Left ventricle myocardium superior (tissue), 1 donor: Measurements from ENCODE around the gene ATG4A. TPM values are rescaled to one million over a fixed set of nuclear protein-coding genes. Genes with fewer than 3 reads are reported as not detected.

Experiments used
- ATAC-seq: fragments of 200-7000 bp; cut with Tn5 transposase; one replicate; pipeline ENCODE4 v1.9.1; 2020; ENCODE audit warnings: mild to moderate bottlenecking, moderate library complexity
- DNase-seq: peaks from one replicate; pipeline ENCODE4 v3.0.0-alpha.2; 2020
- intact Hi-C: fragments of 100-400 bp; cut with micrococcal nuclease; formaldehyde crosslinking; loops from one replicate; pipeline ENCODE4 v1.11.0; 2022
- long read RNA-seq: library from polyadenylated mRNA; unstranded; transcript quantifications from one replicate; pipeline ENCODE4 v2.0.0, GENCODE V29; 2021
- total RNA-seq: library from RNA; stranded (reverse); fragmentation: NEBNext Ultra II Directional; extraction: Animal tissue kit (Norgen Biotek cat#: 25700); gene quantifications from one replicate; pipeline ENCODE4 v1.2.1, GENCODE V29; 2021
- donor health status: DM: no; HTN: yes; CAD: no; lungs with severe emphysema.

ATG4A gene
- 21.0 TPM for total RNA-seq
- long read RNA-seq, transcript ATG4A-203 (13 exons, 2,315 nt) = major isoform, 14 of 26 reads
- long read RNA-seq, partial matches to known transcripts = 5 of 26 reads
- long read RNA-seq, other reads (novel, unspliced or antisense) = 5 of 26 reads

DNA sequence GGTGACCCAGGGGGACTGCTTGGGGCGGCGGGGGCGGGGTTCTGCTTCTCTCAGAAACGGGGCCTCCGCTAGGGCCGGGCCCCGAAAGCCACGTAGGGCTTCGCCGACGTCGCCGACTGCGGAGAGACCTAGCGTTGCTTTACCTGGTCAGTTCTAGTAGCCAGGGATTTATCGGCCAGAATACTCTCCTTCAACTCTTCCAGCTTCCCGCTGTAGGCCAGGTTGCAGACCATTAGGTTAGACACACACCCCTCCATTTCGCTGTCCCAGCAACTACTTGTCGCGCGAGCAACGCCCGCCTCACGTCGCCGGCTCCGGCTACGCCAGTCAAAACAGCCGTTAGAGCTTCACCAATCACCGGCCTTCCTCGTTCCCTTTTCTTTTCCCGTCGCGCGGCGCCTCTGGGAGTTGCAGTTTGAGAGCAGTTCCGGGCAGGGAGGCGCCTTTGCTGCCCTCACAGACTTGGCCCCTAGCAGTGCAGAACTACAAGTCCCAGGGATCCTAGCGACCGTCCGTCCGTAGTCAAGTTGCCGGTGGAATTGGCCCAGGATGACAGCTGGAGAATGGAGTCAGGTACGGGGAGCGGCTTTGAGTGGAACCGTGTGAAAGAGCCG, at the start of gene ATG4A, which contains the start of gene PSMD10:
Gene ATG4A (plus strand): TSS at position 515 of the 614 bp plus-strand sequence. CDS start 49 bp downstream, at position 564.
Gene PSMD10 (minus strand): TSS at position 279 of the 614 bp plus-strand sequence. CDS start 22 bp downstream, at position 257.
- ATAC-seq (peak; percentile 99), DNase-seq (peak; percentile 93)
- intact Hi-C loops = no loop called here

DNA sequence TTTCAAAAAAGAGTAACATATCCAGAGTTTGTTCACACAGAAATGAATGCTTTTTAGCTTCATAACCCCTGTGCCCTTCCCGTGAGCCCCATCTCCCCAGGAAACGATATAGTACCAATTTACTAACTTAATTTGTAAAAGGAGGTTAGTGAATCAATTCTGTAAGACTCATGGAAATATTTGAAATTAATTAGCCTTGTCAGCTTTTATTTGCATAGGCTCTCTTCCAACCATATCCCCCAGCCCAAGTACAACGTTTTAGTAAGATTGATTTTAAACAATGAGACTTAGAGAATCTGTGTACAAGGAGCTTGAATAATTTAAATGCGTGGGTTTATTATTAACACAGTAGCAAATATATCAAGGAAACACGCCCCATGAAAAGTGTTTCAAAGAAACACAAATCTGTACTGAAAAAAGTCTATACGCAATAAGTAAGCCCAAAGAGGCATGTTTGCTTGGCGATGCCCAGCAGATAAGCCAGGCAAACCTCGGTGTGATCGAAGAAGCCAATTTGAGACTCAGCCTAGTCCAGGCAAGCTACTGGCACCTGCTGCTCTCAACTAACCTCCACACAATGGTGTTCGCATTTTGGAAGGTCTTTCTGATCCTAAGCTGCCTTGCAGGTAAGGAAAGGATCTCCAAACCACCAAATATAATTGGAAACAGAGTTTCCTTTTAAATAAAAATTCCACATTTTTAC, 46.9 kb upstream of the ATG4A start, which contains the start of gene VSIG1:
Gene VSIG1 (plus strand): TSS at position 512 of the 703 bp plus-strand sequence. CDS start 66 bp downstream, at position 578.
- DNase-seq (no peak), ATAC-seq (no peak)
- intact Hi-C loops = no loop called here

GRCh38 chrX:108049649-108050048, 41.9 kb upstream of the ATG4A start:
- ATAC-seq (peak; percentile 19), DNase-seq (no peak)
- intact Hi-C loops = no loop called here

- intact Hi-C loops = no loop called here
- DNase-seq (no peak), ATAC-seq (no peak)
Measured at GRCh38 chrX:108053218-108053617, 38.4 kb upstream of the ATG4A start.

DNA sequence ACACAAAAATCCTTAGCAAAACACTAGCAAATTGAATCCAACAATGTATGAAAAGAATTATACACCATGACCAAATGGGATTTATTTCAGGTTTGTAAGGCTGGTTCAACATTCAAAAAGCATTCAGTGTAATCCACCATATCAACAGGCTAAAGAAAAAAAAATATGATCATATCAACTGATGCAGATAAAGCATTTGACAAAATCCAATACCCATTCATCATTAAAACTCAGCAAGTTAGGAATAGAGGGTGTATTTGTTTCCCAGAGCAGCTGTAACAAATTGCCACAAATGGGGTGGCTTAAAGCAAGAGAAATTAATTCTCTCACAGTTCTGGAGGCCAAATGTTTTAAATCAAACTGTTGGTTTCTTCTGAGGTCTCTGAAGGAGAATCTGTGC, 36.0 kb upstream of the ATG4A start:
- DNase-seq (no peak), ATAC-seq (no peak)
- intact Hi-C loops = no loop called here

DNA sequence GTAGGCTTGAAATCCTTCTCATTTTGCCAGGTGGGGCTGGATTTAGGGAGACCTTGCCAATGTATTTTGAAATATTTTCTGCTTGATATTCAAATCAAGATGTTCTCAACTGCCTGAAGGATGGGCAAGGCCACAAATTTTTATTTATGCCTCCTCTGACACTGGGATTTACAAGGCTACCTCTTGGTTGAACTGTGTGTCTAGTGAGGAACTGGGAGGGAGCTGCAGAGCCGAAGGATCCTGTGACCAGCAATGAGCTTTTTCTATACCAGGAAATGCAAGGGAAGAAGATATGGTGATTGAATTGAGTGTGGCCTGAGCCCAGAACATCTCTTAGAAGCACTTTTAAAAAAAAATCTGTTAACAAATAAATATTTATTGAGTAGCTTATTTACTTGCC, 31.8 kb upstream of the ATG4A start:
- DNase-seq = no peak
- ATAC-seq = no peak
- intact Hi-C loops = no loop called here

- DNase-seq = no peak
- ATAC-seq = no peak
- intact Hi-C loops = no loop called here
Measured at GRCh38 chrX:108064001-108064400, 27.6 kb upstream of the ATG4A start.

GRCh38 chrX:108064613-108065012, 27.0 kb upstream of the ATG4A start:
- intact Hi-C loops = no loop called here
- ATAC-seq = no peak
- no peak for DNase-seq

DNA sequence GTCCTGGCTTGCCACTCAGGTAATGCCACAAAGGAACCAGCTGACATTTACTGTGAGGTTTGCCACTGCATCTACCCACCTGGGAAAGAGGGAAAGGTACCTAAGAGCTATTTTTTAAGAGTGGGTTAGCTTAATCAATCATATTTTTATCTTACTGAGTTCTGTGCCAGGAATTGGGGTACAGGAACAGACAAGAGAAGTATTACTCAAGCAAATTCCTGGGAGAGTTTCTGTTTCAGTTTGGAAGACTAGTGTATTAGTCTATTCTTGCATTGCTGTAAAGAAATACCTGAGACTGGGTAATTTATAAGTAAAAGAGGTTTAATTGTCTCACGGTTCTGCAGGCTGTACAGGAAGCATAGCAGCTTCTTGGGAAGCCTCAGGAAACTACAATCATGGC, 23.5 kb upstream of the ATG4A start:
- ATAC-seq (no peak), DNase-seq (no peak)
- intact Hi-C loops = no loop called here

DNA sequence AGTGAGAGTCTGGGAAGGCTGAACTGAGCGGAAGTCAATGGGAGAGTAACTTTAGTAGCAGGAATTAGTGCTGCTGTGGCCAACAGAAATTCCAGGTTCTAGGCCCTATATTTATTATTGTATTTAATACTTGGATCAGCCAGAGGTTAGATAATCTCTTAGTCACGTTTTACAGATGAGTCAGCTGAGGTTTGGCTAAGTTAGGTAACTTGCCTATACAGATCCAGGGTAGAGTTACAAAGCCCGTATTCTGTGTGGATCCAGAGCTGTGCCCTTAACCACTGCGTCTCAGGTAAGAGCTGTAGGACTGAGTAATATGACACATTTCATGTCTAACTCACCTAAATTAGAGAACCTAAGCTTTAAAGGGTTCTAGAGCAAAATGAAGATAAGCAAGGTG, 20.7 kb upstream of the ATG4A start:
- DNase-seq = no peak

GRCh38 chrX:108071578-108071977, 20.0 kb upstream of the ATG4A start:
- ATAC-seq (no peak), DNase-seq (no peak)
- intact Hi-C loops = no loop called here

More for the DNA sequence above, 20.7 kb upstream of the ATG4A start:
- no peak for ATAC-seq
- intact Hi-C loops = no loop called here

DNA sequence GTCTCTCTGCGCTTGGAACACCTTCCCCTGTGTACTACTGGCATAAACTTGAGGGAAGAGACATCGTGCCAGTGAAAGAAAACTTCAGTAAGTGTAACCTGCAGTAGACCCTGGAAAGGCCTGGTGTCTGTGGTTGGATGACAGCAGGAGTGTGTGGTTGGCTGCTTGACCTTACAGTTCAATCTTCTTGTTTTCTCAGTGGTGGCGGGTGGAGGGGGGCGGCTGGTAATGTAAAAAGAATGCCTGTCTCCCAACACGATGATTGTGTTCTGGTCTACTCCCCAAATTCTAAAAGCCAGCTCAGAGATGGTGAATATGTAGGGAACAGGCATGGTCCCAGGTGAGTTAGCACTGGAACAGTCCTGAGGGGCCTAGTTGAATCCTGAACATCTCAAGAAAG, 18.8 kb upstream of the ATG4A start:
- intact Hi-C loops = no loop called here
- no peak for DNase-seq
- ATAC-seq = no peak

DNA sequence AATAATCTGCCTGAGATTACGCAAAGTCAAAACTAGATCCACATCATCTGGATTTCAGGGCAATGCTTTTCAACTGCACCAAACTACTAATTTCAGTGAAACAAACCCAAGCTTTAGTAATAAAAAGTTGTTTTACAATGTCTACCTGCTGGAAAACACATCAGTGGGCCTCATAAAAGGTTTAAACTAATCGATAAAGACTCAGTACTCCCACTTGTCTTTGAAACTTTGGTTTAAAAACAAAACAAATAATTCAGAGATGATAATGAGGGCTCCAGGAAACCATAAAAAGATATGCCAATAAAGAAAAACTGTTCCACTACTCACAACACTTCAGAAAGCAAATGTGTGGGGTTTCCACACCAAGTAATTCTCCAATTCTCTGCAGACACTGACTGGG, 10.5 kb upstream of the ATG4A start:
- ATAC-seq (no peak), DNase-seq (no peak)
- intact Hi-C loops = no loop called here

DNA sequence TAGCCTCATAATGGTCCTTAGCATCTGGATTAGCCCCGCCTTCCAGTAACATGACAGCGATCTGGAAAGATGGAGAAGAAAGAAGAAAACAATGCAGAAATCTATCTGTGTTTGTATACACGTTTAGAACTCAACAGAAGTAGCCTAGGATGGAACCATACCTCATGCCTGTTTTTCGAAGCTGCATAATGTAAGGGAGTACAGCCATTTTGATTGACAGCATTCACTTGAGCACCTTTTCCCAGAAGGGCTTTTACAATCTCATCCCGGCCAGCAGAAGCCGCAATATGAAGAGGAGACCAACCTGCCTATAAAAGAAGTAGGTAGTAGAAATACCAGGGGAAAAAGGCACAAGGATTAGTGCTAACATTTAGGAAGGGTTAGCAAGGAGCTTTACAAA, 3.8 kb upstream of the ATG4A start:
- intact Hi-C loops = no loop called here
- ATAC-seq (no peak), DNase-seq (no peak)

DNA sequence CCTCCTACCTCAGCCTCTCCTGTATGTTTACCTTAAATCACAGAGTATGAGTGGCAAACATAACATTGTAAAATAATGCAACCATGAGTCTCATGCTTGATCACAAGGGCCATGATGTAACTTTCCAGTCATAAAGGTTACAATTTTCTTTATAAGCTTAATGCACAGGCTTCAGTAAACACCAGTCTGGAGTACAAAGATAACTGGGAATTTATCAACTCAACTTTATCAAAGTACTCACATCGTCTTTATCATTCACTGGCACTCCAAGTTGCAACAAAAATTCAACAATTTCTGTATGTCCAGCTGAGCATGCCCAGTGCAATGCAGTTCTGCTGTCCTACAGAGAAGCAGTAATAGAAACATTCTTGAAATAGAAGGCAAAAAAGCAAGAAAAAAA, 3.1 kb upstream of the ATG4A start:
- DNase-seq = no peak
- intact Hi-C loops = no loop called here
- no peak for ATAC-seq

GRCh38 chrX:108090491-108091263, 901 bp upstream of the ATG4A start:
- ATAC-seq (no peak), DNase-seq (no peak)
- intact Hi-C loops = no loop called here

DNA sequence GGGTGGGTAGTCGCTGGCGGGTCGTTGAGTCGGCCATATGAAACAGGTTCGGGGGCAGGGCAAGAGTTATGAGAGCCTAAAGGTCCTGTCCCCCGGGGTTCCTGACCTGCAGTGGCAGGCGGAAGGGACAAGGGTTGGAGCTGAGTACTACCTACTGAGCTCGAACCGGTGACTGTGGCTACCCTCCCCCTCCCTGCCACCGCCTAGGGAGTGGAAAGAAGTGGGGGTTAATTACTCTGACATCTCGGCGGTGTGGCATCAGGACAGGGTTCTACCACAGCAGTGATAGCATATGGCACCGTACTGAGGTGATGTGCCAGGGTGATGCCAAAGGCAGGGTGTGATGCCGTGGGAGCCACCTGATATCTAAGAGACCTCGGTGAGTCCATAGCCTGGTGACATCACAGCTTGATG, 307 bp downstream of the ATG4A start:
- intact Hi-C loops = no loop called here
- DNase-seq (no peak), ATAC-seq (peak; percentile 49)

DNA sequence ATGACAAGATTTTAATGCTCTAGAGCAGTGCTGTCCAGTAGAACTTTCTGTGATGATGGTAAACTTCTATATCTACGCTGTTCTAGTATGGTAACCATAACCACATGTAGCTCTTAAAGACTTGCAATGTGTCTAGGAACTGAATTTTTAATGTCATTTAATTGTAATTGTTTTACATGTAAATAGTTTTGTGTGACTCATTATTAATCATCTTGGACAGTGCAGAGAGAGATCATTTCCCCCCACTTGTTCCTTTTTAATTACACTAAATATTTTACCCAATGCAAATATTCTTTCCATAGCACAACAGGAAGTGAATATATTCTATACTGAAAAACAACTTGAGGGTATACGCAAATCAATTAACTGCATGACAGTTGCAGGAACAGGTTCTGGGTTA, 5.8 kb downstream of the ATG4A start:
- ATAC-seq = no peak
- intact Hi-C loops = no loop called here
- no peak for DNase-seq

DNA sequence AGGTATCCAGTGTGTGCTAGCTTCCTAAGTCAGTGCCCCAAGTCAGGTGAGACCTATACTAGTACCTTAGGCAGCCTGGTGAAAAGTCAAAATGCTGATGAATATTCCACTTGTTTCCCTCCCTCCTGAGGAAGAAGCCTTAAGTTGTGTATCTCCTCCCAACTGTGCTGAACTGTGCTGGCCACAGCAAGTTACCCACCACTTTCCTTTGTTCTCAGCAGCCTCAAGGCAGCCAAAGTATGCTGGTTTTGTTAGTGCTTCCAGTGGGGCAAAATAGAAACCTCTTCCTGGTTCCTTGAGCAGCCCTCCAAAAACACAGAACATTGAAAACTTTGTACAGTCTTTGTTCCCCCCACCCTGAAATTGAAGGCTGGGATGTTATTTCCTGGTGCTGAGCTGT, 13.9 kb downstream of the ATG4A start:
- no peak for ATAC-seq
- DNase-seq = no peak
- intact Hi-C loops = no loop called here

DNA sequence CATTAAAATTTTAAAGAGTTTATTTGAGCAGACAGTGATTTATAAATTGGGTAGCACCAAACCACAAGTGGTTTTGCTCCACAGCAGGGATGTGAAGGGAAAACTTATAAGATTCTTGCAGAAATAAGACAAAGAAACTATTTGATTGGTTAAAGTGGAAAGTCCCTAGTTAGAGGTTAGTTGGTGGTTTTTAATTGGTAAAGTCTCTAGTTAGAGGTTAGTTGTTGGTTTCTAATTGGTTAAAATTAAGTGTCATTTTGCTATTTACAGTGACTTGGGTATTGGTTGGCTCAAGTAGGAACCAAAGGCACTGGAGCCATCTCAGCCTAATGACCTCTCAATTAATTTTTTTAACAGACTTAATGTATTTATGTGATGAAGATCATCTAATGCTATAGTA, 23.0 kb downstream of the ATG4A start:
- no peak for DNase-seq
- no peak for ATAC-seq
- intact Hi-C loops = no loop called here
